HepG2 (cell line): Measurements from ENCODE around the gene ZNF276. TPM values are rescaled to one million over a fixed set of nuclear protein-coding genes. Genes with fewer than 3 reads are reported as not detected.

Experiments
- BCLAF1 ChIP-seq: fragments of 450-650 bp; IDR thresholded peaks from 2 replicates; pipeline ENCODE4 v1.6.1; 2017; ENCODE audit warnings: mild to moderate bottlenecking
- JDP2 ChIP-seq: sonication (generic); formaldehyde crosslinking; IDR thresholded peaks from 2 replicates; pipeline ENCODE4 v1.8.1; 2022; ENCODE audit warnings: missing genetic modification reagents, borderline replicate concordance
- JUND ChIP-seq: sonication (generic); formaldehyde crosslinking; IDR thresholded peaks from 2 replicates; pipeline ENCODE4 v1.8.0; 2022; ENCODE audit warnings: mild to moderate bottlenecking, missing genetic modification reagents
- MATR3 ChIP-seq: sonication (generic); formaldehyde crosslinking; IDR thresholded peaks from 2 replicates; pipeline ENCODE4 v1.4.0; 2020; ENCODE audit warnings: missing genetic modification reagents
- MYNN ChIP-seq: sonication (generic); formaldehyde crosslinking; IDR thresholded peaks from 2 replicates; pipeline ENCODE4 v1.4.0; 2020; ENCODE audit warnings: mild to moderate bottlenecking, low read depth, missing genetic modification reagents
- ONECUT2 ChIP-seq: sonication (generic); formaldehyde crosslinking; IDR thresholded peaks from 2 replicates; pipeline ENCODE4 v1.4.0; 2020; ENCODE audit warnings: missing genetic modification reagents
- PHF8 ChIP-seq: sonication (generic); formaldehyde crosslinking; IDR thresholded peaks from 2 replicates; pipeline ENCODE4 v1.5.0; 2020; ENCODE audit warnings: missing genetic modification reagents
- SMAD9 ChIP-seq: sonication (generic); formaldehyde crosslinking; IDR thresholded peaks from 2 replicates; pipeline ENCODE4 v1.5.1; 2020; ENCODE audit warnings: mild to moderate bottlenecking, missing genetic modification reagents
- SRF ChIP-seq: IDR thresholded peaks from 2 replicates; pipeline ENCODE4 v1.6.1; 2011; ENCODE audit warnings: mild to moderate bottlenecking, low read depth, low read length, moderate library complexity
- TBX3 ChIP-seq: fragments of 450-650 bp; IDR thresholded peaks from 2 replicates; pipeline ENCODE4 v1.6.1; 2017; ENCODE audit warnings: antibody characterized with exemption, mild to moderate bottlenecking, inconsistent platforms, borderline replicate concordance
- YEATS2 ChIP-seq: sonication (generic); formaldehyde crosslinking; IDR thresholded peaks from 2 replicates; pipeline ENCODE4 v1.4.0; 2020; ENCODE audit warnings: missing genetic modification reagents, borderline replicate concordance
- ZFP82 ChIP-seq: sonication (generic); formaldehyde crosslinking; IDR thresholded peaks from 2 replicates; pipeline ENCODE4 v1.5.1; 2020; ENCODE audit warnings: mild to moderate bottlenecking, missing genetic modification reagents, borderline replicate concordance
- ZNF10 ChIP-seq: sonication (generic); formaldehyde crosslinking; IDR thresholded peaks from 2 replicates; pipeline ENCODE4 v1.4.0; 2020; ENCODE audit warnings: mild to moderate bottlenecking, low read depth, missing genetic modification reagents, borderline replicate concordance
- ZNF432 ChIP-seq: sonication (generic); formaldehyde crosslinking; IDR thresholded peaks from 2 replicates; pipeline ENCODE4 v1.5.0; 2020; ENCODE audit warnings: missing genetic modification reagents, mild to moderate bottlenecking, borderline replicate concordance
- ZNF609 ChIP-seq: sonication (generic); formaldehyde crosslinking; IDR thresholded peaks from 2 replicates; pipeline ENCODE4 v1.4.0; 2020; ENCODE audit warnings: mild to moderate bottlenecking, missing genetic modification reagents, borderline replicate concordance
- ZNF790 ChIP-seq: sonication (generic); formaldehyde crosslinking; IDR thresholded peaks from 2 replicates; pipeline ENCODE4 v1.8.0; 2022; ENCODE audit warnings: missing genetic modification reagents, mild to moderate bottlenecking, borderline replicate concordance
- polyA plus RNA-seq, 8 experiments: library from polyadenylated mRNA; depleted of rRNA in 3 of 8; stranded (reverse) in 7 of 8; unstranded in 1 of 8; fragments of >200 nt; fragmentation: Illumina TruSeq in 4 of 8; extraction: Trizol in 4 of 8; gene quantifications; 2 replicates each; pipeline versions ENCODE4 v1.2.1 to v1.2.3, GENCODE V29; 2011 to 2016; ENCODE audit warnings: low read depth in 4 of 8, missing spikeins in 1 of 8, mixed read lengths in 1 of 8; ENCODE audit not compliant: insufficient read depth in 1 of 8
- total RNA-seq, 5 experiments: library from RNA; depleted of rRNA; stranded (reverse); fragments of >200 nt; fragmentation: Illumina TruSeq; extraction: Trizol; gene quantifications; 2 replicates each; pipeline ENCODE4 v1.2.3, GENCODE V29; 2016; ENCODE audit warnings: low read depth in 1 of 5
- TF ChIP-seq, protein P1 (sequence below): sonication (generic); formaldehyde crosslinking; IDR thresholded peaks from 2 replicates; pipeline ENCODE4 v1.4.0; 2020; ENCODE audit warnings: low read depth, missing genetic modification reagents

The ZNF276 gene
- total and polyA plus RNA-seq, 2 of the 13 experiments (the other 11 are each of a cell fraction or from before 2014, with no cell fraction given) = 17.7 to 18.0 TPM

- TF ChIP-seq PHF8 (CRISPR knock-in tag) (peak; percentile 54), SRF (no peak), JUND (CRISPR knock-in tag) (peak; percentile 19), TBX3 (no peak), JDP2 (no peak), ZFP82 (CRISPR knock-in tag) (no peak; the same call in none of the 2 replicates), SMAD9 (CRISPR knock-in tag) (no peak), ZNF10 (no peak), ZNF432 (CRISPR knock-in tag) (no peak), MYNN (no peak), MATR3 (CRISPR knock-in tag) (no peak), ZNF609 (no peak), YEATS2 (CRISPR knock-in tag) (no peak), BCLAF1 (no peak), ONECUT2 (CRISPR knock-in tag) (no peak), ZNF790 (CRISPR knock-in tag) (peak; percentile 59; the same call in 1 of the 2 replicates)
- TF ChIP-seq, protein P1, sequence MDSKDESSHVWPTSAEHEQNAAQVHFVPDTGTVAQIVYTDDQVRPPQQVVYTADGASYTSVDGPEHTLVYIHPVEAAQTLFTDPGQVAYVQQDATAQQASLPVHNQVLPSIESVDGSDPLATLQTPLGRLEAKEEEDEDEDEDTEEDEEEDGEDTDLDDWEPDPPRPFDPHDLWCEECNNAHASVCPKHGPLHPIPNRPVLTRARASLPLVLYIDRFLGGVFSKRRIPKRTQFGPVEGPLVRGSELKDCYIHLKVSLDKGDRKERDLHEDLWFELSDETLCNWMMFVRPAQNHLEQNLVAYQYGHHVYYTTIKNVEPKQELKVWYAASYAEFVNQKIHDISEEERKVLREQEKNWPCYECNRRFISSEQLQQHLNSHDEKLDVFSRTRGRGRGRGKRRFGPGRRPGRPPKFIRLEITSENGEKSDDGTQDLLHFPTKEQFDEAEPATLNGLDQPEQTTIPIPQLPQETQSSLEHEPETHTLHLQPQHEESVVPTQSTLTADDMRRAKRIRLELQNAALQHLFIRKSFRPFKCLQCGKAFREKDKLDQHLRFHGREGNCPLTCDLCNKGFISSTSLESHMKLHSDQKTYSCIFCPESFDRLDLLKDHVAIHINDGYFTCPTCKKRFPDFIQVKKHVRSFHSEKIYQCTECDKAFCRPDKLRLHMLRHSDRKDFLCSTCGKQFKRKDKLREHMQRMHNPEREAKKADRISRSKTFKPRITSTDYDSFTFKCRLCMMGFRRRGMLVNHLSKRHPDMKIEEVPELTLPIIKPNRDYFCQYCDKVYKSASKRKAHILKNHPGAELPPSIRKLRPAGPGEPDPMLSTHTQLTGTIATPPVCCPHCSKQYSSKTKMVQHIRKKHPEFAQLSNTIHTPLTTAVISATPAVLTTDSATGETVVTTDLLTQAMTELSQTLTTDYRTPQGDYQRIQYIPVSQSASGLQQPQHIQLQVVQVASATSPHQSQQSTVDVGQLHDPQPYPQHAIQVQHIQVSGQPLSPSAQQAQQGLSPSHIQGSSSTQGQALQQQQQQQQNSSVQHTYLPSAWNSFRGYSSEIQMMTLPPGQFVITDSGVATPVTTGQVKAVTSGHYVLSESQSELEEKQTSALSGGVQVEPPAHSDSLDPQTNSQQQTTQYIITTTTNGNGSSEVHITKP (CRISPR knock-in tag) = no peak
These were observed 20.5 kb upstream of the ZNF276 start (continued) for GRCh38 chr16:89700649-89701424.
